SU-DHL-6 (cell line): ENCODE results near the gene NPIPA5.
"Not testable (repeated sequence)": the region's sequence is repeated elsewhere in the genome, so short reads cannot be mapped to it uniquely, and the experiment has no call there.

ENCODE experiments used
- H2AFZ ChIP-seq: fragments of 200-600 bp; sonication (generic); 2 replicates; pipeline ENCODE4 v1.6.1; 2014; ENCODE audit warnings: low read depth, mild to moderate bottlenecking, moderate library complexity, mixed read lengths, antibody characterized with exemption, low read length; ENCODE audit not compliant: severe bottlenecking
- H3F3A ChIP-seq: fragments of 200-600 bp; shearing (Covaris generic); 2 replicates; pipeline ENCODE4 v1.6.0; 2016; ENCODE audit warnings: antibody characterized with exemption, mild to moderate bottlenecking; ENCODE audit not compliant: insufficient read depth
- H3K27ac ChIP-seq: fragments of 200-600 bp; sonication (generic); 2 replicates; pipeline ENCODE4 v1.5.1; 2016; ENCODE audit warnings: low read depth, mild to moderate bottlenecking, low read length, moderate library complexity, mixed read lengths
- H3K27me3 ChIP-seq: fragments of 200-600 bp; sonication (generic), shearing (Covaris generic); 2 replicates; pipeline ENCODE4 v1.6.0; 2014; ENCODE audit warnings: mild to moderate bottlenecking, low read length
- H3K36me3 ChIP-seq: fragments of 200-600 bp; sonication (generic); 2 replicates; pipeline ENCODE4 v1.6.1; 2014; ENCODE audit warnings: mild to moderate bottlenecking, low read length, mixed read lengths
- H3K4me2 ChIP-seq: fragments of 300-600, 200-600 bp; shearing (Covaris generic), sonication (generic); 2 replicates; pipeline ENCODE4 v1.6.0; 2014; ENCODE audit warnings: low read length, low read depth, mild to moderate bottlenecking; ENCODE audit not compliant: poor library complexity, severe bottlenecking
- H3K4me3 ChIP-seq: fragments of 200-600 bp; sonication (generic); 2 replicates; pipeline ENCODE4 v1.5.1; 2014; ENCODE audit warnings: antibody characterized with exemption, low read length, mild to moderate bottlenecking, mixed read lengths; ENCODE audit not compliant: insufficient read depth, poor library complexity, severe bottlenecking
- H3K79me2 ChIP-seq: fragments of 200-600 bp; sonication (generic); 2 replicates; pipeline ENCODE4 v1.6.1; 2014; ENCODE audit warnings: mild to moderate bottlenecking, low read length, moderate library complexity; ENCODE audit not compliant: insufficient read depth
- H3K9ac ChIP-seq: fragments of 200-600 bp; sonication (generic); 2 replicates; pipeline ENCODE4 v1.7.0; 2014; ENCODE audit warnings: mild to moderate bottlenecking, low read length
- H3K9me2 ChIP-seq: fragments of 200-600 bp; sonication (generic); replicated peaks from 2 replicates; pipeline ENCODE4 v1.6.1; 2014; ENCODE audit warnings: low read length; ENCODE audit not compliant: insufficient read depth
- H3K9me3 ChIP-seq: fragments of 200-600 bp; sonication (generic); 2 replicates; pipeline ENCODE4 v1.6.1; 2014; ENCODE audit warnings: low read length, mixed read lengths; ENCODE audit not compliant: insufficient read depth
- H4K20me1 ChIP-seq: fragments of 200-600 bp; sonication (generic); 2 replicates; pipeline ENCODE4 v1.6.1; 2014; ENCODE audit warnings: low read depth, mild to moderate bottlenecking, antibody characterized with exemption, low read length, moderate library complexity, mixed read lengths
- EZH2phosphoT487 ChIP-seq: fragments of 200-600 bp; sonication (generic), shearing (Covaris generic); conservative IDR thresholded peaks from 2 replicates; pipeline ENCODE4 v1.6.1; 2018; ENCODE audit warnings: mild to moderate bottlenecking, antibody characterized with exemption, low read length, moderate library complexity, mixed read lengths
- TF ChIP-seq, protein P1 (sequence below): fragments of 200-600 bp; sonication (generic); IDR thresholded peaks from one replicate; pipeline ENCODE4 v1.5.1; 2017; ENCODE audit warnings: antibody characterized with exemption, mild to moderate bottlenecking, low read length, moderate library complexity; ENCODE audit not compliant: insufficient read depth, poor library complexity, severe bottlenecking

The NPIPA5 gene

DNA sequence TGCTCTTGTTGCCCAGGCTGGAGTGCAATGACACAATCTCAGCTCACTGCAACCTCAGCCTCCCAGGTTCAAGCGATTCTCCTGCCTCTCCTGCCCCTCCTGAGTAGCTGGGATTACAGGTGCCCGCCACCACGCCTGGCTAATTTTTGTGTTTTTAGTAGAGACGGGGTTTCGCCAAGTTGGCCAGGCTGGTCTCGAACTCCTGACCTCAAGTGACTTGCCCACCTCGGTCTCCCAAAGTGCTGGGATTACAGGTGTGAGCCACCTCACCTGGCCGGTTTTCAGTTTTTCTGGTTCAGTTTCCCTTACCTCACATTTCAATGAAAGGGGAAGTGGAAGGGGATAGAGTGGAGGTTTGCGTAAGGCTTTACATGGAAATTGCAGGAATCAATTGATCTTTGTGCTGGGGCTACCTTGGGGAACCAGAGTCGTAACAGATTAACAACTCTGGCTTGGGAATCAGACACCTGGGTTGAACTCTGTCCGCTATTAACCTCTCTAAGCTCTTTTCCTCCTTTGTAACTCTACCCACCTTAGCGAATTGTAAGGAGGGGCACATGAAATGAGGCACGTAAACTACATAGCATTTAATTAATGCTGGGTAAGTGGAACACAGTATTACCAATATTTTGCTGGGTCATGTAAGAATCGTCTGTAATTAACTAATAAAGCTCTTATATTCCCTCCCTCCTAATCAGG lies 20.7 kb upstream of the NPIPA5 start:
- H4K20me1 ChIP-seq, result no peaks in the 10 kb centered on the region
- no peak overlapping the region for H3K4me2 ChIP-seq
- H3K9me2 ChIP-seq, result no peaks in the 10 kb centered on the region
- TF ChIP-seq EZH2phosphoT487, result no peak
- TF ChIP-seq, protein P1, sequence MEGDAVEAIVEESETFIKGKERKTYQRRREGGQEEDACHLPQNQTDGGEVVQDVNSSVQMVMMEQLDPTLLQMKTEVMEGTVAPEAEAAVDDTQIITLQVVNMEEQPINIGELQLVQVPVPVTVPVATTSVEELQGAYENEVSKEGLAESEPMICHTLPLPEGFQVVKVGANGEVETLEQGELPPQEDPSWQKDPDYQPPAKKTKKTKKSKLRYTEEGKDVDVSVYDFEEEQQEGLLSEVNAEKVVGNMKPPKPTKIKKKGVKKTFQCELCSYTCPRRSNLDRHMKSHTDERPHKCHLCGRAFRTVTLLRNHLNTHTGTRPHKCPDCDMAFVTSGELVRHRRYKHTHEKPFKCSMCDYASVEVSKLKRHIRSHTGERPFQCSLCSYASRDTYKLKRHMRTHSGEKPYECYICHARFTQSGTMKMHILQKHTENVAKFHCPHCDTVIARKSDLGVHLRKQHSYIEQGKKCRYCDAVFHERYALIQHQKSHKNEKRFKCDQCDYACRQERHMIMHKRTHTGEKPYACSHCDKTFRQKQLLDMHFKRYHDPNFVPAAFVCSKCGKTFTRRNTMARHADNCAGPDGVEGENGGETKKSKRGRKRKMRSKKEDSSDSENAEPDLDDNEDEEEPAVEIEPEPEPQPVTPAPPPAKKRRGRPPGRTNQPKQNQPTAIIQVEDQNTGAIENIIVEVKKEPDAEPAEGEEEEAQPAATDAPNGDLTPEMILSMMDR, result no peak
- no peaks in the 10 kb centered on the region for H3K27me3 ChIP-seq
- no peaks in the 10 kb centered on the region for H3F3A ChIP-seq
- H3K27ac ChIP-seq, result no peak overlapping the region
- no peaks in the 10 kb centered on the region for H3K9me3 ChIP-seq
- no peak overlapping the region for H3K9ac ChIP-seq
- H3K36me3 ChIP-seq, result no peaks in the 10 kb centered on the region
- no peaks in the 10 kb centered on the region for H3K79me2 ChIP-seq
- no peak overlapping the region for H3K4me3 ChIP-seq
- H2AFZ ChIP-seq, result no peak overlapping the region

DNA sequence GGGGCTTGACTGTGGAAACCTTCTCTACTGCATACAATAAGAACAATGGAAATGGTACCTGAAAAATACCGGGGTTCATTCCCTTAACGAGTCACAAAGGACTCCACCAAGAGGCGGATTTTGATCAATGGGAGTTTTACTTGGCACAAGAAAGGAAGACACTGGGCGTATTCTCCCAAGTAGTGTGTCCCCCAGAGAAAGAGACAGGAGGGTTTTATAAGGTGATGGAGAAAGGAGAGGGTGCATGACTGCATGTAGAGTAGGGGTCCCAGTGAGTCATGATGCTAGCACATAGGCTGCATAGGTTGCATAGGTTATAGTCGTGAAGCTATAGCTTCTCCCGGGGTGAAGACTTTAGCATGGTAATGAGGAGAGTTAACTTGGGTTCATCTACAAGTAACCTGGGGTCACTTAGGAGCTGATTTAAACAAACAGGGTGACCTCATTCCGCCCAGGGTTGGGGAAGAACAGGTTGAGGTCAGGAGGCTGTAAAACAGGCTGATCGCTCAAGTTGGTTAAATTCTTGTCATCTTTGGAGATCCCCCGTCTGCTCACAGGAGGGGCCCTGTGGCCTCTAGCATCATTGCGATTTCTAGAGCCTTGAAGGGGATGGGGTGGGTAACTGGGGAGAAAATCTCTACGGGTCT lies 19.0 kb upstream of the NPIPA5 start:
- Histone ChIP-seq H3K9me3 (no peaks in the 10 kb centered on the region), H2AFZ (no peak overlapping the region), H3F3A (no peaks in the 10 kb centered on the region), H3K4me3 (no peak overlapping the region), H3K27me3 (no peaks in the 10 kb centered on the region), H3K36me3 (no peaks in the 10 kb centered on the region), H3K9me2 (no peaks in the 10 kb centered on the region), H3K79me2 (no peaks in the 10 kb centered on the region), H3K27ac (no peak overlapping the region), H4K20me1 (no peaks in the 10 kb centered on the region), H3K9ac (no peak overlapping the region), H3K4me2 (no peak overlapping the region)
- TF ChIP-seq EZH2phosphoT487, result no peak
- TF ChIP-seq, protein P1, result no peak

DNA sequence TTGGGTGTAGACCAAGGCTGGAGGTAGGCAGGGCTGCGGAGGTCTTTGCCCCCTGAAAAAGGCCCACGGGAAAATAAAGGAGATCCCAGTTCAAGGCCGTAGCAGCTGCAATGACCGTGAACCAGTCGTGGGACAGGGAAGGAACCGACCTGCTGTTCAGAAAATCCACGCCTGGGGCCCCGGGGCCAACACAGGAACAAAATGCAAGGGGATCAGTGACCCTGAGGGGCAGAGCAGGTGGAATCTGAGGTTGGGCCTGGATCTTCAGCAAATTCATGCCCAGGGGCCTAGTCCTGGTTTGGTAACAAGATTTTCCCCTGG lies 18.4 kb upstream of the NPIPA5 start:
- H3K27me3 ChIP-seq, H3K27ac ChIP-seq, H3F3A ChIP-seq, H3K4me2 ChIP-seq, H3K9me3 ChIP-seq, H3K4me3 ChIP-seq, H3K9ac ChIP-seq, H3K36me3 ChIP-seq, H2AFZ ChIP-seq, H3K9me2 ChIP-seq, H4K20me1 ChIP-seq, H3K79me2 ChIP-seq: not testable (repeated sequence)

DNA sequence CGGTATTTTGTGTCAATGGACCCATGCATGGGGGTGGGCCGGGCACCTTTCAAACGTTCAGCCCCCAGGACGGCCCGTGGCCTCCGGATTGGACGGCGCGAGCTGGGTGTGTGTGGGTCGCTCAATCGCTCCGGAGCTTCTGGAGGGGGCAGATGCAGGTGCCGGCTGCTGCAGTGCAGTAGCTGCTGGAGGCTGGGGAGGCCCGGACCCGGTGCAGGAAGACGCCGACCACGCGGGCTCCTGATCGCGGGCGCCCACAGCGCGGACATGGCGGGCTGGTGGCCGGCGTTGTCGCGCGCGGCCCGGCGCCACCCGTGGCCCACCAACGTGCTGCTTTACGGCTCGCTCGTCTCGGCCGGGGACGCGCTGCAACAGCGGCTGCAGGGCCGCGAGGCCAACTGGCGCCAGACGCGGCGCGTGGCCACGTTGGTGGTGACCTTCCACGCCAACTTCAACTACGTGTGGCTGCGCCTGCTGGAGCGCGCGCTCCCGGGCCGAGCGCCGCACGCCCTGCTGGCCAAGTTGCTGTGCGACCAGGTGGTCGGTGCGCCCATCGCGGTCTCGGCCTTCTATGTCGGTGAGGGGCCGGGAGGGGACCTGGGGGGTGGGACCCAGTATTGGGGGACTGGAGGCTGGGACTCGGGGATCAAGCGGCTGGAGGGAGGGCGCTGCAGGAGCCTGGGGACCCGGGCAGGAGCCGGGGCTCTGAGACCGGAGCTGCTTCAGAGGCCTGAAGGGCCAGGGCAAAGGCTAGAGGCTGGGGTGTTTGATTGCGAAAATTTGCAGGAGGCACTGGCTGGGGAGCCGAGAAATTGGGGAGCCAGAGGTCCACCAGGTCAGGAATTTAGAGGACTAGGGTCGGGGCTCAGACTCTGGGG lies 17.8 kb upstream of the NPIPA5 start, which contains the start of gene MPV17L:
Gene MPV17L (plus strand): TSS at position 124 of the 878 bp plus-strand sequence. CDS start 144 bp downstream, at position 268.
- H3K4me2 ChIP-seq, H3K9me2 ChIP-seq, H3K36me3 ChIP-seq, H3K27me3 ChIP-seq, H3K79me2 ChIP-seq, H3F3A ChIP-seq, H4K20me1 ChIP-seq, H2AFZ ChIP-seq, H3K9me3 ChIP-seq, H3K4me3 ChIP-seq, H3K27ac ChIP-seq, H3K9ac ChIP-seq: not testable (repeated sequence)

DNA sequence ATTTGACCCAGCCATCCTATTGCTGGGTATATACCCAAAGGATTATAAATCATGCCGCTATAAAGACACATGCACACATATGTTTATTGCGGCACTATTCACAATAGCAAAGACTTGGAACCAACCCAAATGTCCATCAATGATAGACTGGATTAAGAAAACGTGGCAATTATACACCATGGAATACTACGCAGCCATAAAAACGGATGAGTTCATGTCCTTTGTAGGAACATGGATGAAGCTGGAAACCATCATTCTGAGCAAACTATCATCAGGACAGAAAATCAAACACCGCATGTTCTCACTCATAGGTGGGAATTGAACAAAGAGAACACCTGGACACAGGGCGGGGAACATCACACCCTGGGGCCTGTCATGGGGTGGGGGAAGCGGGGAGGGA lies 14.9 kb upstream of the NPIPA5 start:
- H3K27ac ChIP-seq, H3F3A ChIP-seq, H3K27me3 ChIP-seq, H3K4me2 ChIP-seq, H4K20me1 ChIP-seq, H2AFZ ChIP-seq, H3K9ac ChIP-seq, H3K36me3 ChIP-seq, H3K4me3 ChIP-seq, H3K79me2 ChIP-seq, H3K9me3 ChIP-seq, H3K9me2 ChIP-seq: not testable (repeated sequence)

DNA sequence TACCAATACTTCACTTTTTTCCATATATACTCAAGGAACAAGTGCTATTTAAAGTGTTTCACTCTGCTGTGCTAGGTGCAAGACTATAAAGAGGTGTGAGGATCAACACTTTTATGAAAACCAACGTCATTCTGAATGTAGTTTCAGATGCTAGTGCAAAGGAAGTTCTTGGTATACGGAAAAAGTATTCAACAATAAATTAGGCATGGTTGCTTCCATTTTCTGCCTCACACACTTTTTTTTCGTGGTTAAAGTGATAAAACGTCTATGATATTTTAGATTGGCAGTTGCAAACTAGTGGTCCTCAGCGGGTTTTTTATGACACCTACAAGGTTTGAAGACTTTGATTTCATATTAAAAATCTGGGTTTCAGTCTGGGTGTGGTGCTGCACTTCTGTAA lies 11.8 kb upstream of the NPIPA5 start:
- H3K36me3 ChIP-seq, H3K9me2 ChIP-seq, H2AFZ ChIP-seq, H3K4me2 ChIP-seq, H3F3A ChIP-seq, H3K27ac ChIP-seq, H3K27me3 ChIP-seq, H3K9me3 ChIP-seq, H3K4me3 ChIP-seq, H3K9ac ChIP-seq, H4K20me1 ChIP-seq, H3K79me2 ChIP-seq: not testable (repeated sequence)
